GM06990 (cell line): ENCODE data around the gene CTNNA3.

ENCODE experiments used
- DNase-seq: peaks from one replicate; pipeline ENCODE4 v3.0.0-alpha.2; 2011; ENCODE audit not compliant: insufficient read length; ENCODE audit errors: extremely low read depth
- H3K27me3 ChIP-seq: replicated peaks from 2 replicates; pipeline ENCODE4 v1.6.0; 2011; ENCODE audit warnings: low read length; ENCODE audit not compliant: control insufficient read depth, insufficient read depth
- H3K36me3 ChIP-seq: 2 replicates; pipeline ENCODE4 v1.5.1; 2011; ENCODE audit warnings: low read length; ENCODE audit not compliant: control insufficient read depth, insufficient read depth
- H3K4me3 ChIP-seq: replicated peaks from 2 replicates; pipeline ENCODE4 v1.5.1; 2011; ENCODE audit warnings: low read depth, mild to moderate bottlenecking, control low read depth, low read length
- CTCF ChIP-seq: IDR thresholded peaks from 2 replicates; pipeline ENCODE4 v1.5.1; 2011; ENCODE audit warnings: low read length, control low read depth, mild to moderate bottlenecking, inconsistent platforms; ENCODE audit not compliant: insufficient read depth, poor library complexity, severe bottlenecking

CTNNA3 gene

GRCh38 chr10:67173787-67174186 lies 522.2 kb downstream of the CTNNA3 start:
- no peak for DNase-seq
- no peaks in the 10 kb centered on the region for H3K27me3 ChIP-seq
- no peak for TF ChIP-seq CTCF
- H3K36me3 ChIP-seq, result no peaks in the 10 kb centered on the region
- H3K4me3 ChIP-seq, result no peak overlapping the region

DNA sequence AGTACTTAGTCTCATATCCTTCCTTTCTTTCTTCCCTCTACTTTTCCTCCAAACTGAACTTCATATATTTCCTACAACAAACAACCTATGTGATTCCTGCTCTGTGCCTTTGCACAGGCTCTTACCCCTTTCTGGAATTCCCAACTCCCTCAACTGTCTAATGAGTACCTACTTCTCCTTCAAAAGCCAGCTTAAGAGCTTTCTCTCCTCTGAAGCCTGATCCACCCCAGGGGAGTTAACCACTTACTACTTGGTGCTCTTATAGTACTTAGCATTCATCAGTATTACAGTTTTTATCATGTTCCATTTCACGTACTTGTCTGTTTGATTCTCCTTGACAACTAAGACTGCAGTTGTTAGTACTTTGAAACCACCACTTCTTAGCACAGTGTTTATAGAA lies 524.0 kb downstream of the CTNNA3 start:
- no peak for TF ChIP-seq CTCF
- no peak overlapping the region for H3K4me3 ChIP-seq
- no peak for DNase-seq
- no peaks in the 10 kb centered on the region for H3K36me3 ChIP-seq
- H3K27me3 ChIP-seq, result no peaks in the 10 kb centered on the region

GRCh38 chr10:67156239-67156638 lies 539.8 kb downstream of the CTNNA3 start:
- no peak for TF ChIP-seq CTCF
- Histone ChIP-seq H3K27me3 (no peaks in the 10 kb centered on the region), H3K4me3 (no peak overlapping the region), H3K36me3 (no peaks in the 10 kb centered on the region)
- DNase-seq, result no peak

DNA sequence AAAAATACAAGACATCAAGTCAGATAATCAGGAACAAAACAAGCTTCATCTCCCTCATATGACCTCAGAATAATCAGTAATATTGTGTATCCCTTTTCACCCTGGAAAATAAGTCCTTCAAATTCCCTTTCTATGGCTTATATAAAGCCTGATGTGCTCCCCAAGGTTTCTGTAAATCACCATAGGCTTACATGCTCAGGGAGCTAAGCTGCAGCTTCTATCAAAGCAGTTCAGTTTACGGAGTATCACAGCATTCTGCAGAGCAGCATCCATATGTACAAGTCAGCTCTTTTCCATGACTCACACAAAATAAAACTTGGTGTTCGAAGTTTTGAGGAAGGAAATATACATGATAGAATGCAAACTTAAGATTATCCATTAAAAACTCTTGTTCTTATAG lies 544.5 kb downstream of the CTNNA3 start:
- Histone ChIP-seq H3K36me3 (no peaks in the 10 kb centered on the region), H3K27me3 (no peaks in the 10 kb centered on the region), H3K4me3 (no peak overlapping the region)
- DNase-seq, result no peak
- no peak for TF ChIP-seq CTCF

- no peak for TF ChIP-seq CTCF
- no peak for DNase-seq
- Histone ChIP-seq H3K36me3 (no peaks in the 10 kb centered on the region), H3K4me3 (no peak overlapping the region), H3K27me3 (no peaks in the 10 kb centered on the region)
Measured at GRCh38 chr10:67144530-67144929, 551.5 kb downstream of the CTNNA3 start.

DNA sequence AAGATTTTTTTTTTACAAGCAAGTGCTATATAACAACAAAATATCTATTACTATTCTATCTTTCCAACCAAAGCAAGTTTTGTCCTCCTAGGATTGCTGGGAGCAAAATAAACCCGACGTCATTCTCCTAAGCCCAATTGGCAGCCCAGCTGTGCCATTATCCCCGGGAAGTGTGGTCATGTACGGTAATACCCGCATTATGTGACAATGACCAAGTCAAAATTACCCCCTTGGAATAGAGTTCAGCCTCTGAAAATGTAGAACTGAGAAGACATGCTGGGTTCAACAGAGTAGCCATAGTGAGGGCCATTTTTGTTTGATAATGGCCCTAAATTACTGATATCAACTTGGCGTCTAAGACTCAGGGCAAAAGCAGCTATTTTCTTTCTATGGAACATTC lies 554.7 kb downstream of the CTNNA3 start:
- Histone ChIP-seq H3K27me3 (no peaks in the 10 kb centered on the region), H3K4me3 (no peak overlapping the region), H3K36me3 (no peaks in the 10 kb centered on the region)
- TF ChIP-seq CTCF, result no peak
- DNase-seq, result no peak
